Measurements from ENCODE around the gene UBR4.

DNA sequence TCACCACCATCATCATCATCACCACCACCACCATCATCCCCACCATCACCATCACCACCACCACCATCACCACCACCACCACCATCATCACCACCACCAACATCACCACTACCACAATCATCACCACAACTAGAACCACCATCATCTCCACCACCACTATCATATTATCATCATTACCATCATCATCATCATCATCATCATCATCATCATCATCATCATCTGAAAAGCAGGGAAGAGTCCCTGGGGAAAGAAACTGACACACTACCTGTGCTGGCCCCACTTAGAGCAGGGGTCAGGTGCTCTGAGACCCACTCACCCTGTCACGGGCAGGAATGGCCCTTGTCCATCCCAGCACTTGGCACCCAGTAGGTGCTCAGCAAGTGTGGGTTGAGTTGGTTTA, 148.7 kb downstream of the UBR4 start:
- TF ChIP-seq, protein P1, sequence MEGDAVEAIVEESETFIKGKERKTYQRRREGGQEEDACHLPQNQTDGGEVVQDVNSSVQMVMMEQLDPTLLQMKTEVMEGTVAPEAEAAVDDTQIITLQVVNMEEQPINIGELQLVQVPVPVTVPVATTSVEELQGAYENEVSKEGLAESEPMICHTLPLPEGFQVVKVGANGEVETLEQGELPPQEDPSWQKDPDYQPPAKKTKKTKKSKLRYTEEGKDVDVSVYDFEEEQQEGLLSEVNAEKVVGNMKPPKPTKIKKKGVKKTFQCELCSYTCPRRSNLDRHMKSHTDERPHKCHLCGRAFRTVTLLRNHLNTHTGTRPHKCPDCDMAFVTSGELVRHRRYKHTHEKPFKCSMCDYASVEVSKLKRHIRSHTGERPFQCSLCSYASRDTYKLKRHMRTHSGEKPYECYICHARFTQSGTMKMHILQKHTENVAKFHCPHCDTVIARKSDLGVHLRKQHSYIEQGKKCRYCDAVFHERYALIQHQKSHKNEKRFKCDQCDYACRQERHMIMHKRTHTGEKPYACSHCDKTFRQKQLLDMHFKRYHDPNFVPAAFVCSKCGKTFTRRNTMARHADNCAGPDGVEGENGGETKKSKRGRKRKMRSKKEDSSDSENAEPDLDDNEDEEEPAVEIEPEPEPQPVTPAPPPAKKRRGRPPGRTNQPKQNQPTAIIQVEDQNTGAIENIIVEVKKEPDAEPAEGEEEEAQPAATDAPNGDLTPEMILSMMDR (IDR thresholded peaks at IDR 0.05) = no peak
- TF ChIP-seq POLR2AphosphoS5 (IDR thresholded peaks at IDR 0.05) = no peak
- no peak for TF ChIP-seq EP300 (IDR thresholded peaks at IDR 0.05)
- TF ChIP-seq POLR2A (IDR thresholded peaks at IDR 0.05; ENCODE audit: low read depth) = no peak

Measured in esophagus muscularis mucosa (tissue), 4 donors.